Measurements from ENCODE around the gene PAIP2B. TPM values are rescaled to one million over a fixed set of nuclear protein-coding genes. Genes with fewer than 3 reads are reported as not detected.

Gene PAIP2B
- total RNA-seq, 1 experiment from 2014 or later, result 1.1 TPM

DNA sequence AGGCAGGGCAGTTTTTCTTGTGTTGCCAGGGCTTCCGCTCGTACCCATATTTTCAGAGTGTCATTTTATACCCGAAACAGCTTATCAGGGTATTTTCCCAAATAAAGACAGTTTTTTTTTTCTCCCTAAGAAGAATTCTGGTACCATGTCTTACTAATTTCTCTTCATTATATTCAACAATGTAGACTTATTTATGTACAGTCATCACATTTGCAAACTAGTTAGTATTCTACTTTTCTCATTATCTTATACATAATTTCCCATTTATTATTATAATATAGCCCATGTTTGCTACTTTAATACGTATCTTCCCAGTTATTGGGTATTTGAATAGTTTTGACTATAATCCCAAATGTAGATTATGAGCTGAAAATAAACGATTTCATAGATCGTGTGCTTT is 36.5 kb upstream of the PAIP2B start:
- no peak overlapping the region for H3K4me3 ChIP-seq (ENCODE audit: low read depth, low read length, poor library complexity, severe bottlenecking)
- no peak for TF ChIP-seq EZH2 (IDR thresholded peaks at IDR 0.05; ENCODE audit: borderline replicate concordance, low read depth, low read length, poor library complexity, severe bottlenecking)
- TF ChIP-seq, protein P1, sequence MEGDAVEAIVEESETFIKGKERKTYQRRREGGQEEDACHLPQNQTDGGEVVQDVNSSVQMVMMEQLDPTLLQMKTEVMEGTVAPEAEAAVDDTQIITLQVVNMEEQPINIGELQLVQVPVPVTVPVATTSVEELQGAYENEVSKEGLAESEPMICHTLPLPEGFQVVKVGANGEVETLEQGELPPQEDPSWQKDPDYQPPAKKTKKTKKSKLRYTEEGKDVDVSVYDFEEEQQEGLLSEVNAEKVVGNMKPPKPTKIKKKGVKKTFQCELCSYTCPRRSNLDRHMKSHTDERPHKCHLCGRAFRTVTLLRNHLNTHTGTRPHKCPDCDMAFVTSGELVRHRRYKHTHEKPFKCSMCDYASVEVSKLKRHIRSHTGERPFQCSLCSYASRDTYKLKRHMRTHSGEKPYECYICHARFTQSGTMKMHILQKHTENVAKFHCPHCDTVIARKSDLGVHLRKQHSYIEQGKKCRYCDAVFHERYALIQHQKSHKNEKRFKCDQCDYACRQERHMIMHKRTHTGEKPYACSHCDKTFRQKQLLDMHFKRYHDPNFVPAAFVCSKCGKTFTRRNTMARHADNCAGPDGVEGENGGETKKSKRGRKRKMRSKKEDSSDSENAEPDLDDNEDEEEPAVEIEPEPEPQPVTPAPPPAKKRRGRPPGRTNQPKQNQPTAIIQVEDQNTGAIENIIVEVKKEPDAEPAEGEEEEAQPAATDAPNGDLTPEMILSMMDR (conservative IDR thresholded peaks at IDR 0.05; ENCODE audit: low read depth, low read length), result no peak
- H3K27me3 ChIP-seq (replicated peaks; ENCODE audit: insufficient read depth, low read depth, low read length, poor library complexity), result peaks cover 24% of the 10 kb centered on the region
- no peaks in the 10 kb centered on the region for H3K9me3 ChIP-seq (ENCODE audit: low read depth, low read length, poor library complexity, severe bottlenecking)
- no peaks in the 10 kb centered on the region for H3K36me3 ChIP-seq (ENCODE audit: insufficient read depth, low read length, poor library complexity, severe bottlenecking)
- no peaks in the 10 kb centered on the region for H3K4me1 ChIP-seq (ENCODE audit: insufficient read depth, low read length, poor library complexity, severe bottlenecking)
- ChIA-PET CTCF (no interaction called here), POLR2A (ENCODE audit: low non-redundant PET) (no interaction called here)
- intact Hi-C loops (cut with micrococcal nuclease; ENCODE audit: unreplicated experiment), result no loop called here
- no TSS peak for BruUV-seq (replicated peaks)
- no peak for DNase-seq (ENCODE audit: low spot score)
- H3K27ac ChIP-seq (ENCODE audit: low read depth, low read length, poor library complexity, severe bottlenecking), result no peak overlapping the region

DNA sequence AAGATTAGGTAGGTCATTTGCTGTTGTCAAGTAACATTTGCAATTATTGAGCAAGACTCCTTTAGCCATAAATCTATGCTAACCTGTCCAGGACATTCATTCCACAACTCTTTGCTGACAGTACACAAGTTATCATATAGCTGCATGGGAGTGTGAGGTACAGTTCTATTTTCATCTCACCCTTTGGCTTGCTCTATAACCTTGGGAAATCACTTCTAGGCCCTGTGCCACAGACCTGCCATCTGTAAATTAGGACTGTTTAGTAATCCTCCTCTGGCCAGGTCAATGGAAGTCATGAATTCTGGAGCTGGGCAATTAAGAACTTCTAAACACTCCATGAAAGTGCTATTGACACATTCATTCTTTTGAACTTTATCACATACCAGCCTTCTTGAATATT is 34.6 kb upstream of the PAIP2B start:
- POLR2A ChIA-PET (ENCODE audit: low non-redundant PET), result no interaction called here
- Histone ChIP-seq H3K27ac (ENCODE audit: low read depth, low read length, poor library complexity, severe bottlenecking) (no peak overlapping the region), H3K4me3 (ENCODE audit: low read depth, low read length, poor library complexity, severe bottlenecking) (no peak overlapping the region), H3K36me3 (ENCODE audit: insufficient read depth, low read length, poor library complexity, severe bottlenecking) (no peaks in the 10 kb centered on the region), H3K9me3 (ENCODE audit: low read depth, low read length, poor library complexity, severe bottlenecking) (no peaks in the 10 kb centered on the region), H3K27me3 (replicated peaks; ENCODE audit: insufficient read depth, low read depth, low read length, poor library complexity) (peaks cover 43% of the 10 kb centered on the region), H3K4me1 (ENCODE audit: insufficient read depth, low read length, poor library complexity, severe bottlenecking) (no peaks in the 10 kb centered on the region)
- DNase-seq (ENCODE audit: low spot score), result no peak
- no TSS peak for BruUV-seq (replicated peaks)
- TF ChIP-seq, protein P1 (conservative IDR thresholded peaks at IDR 0.05; ENCODE audit: low read depth, low read length), result no peak
- TF ChIP-seq EZH2 (IDR thresholded peaks at IDR 0.05; ENCODE audit: borderline replicate concordance, low read depth, low read length, poor library complexity, severe bottlenecking), result no peak
- CTCF ChIA-PET, result no interaction called here
- intact Hi-C loops (cut with micrococcal nuclease; ENCODE audit: unreplicated experiment), result no loop called here

DNA sequence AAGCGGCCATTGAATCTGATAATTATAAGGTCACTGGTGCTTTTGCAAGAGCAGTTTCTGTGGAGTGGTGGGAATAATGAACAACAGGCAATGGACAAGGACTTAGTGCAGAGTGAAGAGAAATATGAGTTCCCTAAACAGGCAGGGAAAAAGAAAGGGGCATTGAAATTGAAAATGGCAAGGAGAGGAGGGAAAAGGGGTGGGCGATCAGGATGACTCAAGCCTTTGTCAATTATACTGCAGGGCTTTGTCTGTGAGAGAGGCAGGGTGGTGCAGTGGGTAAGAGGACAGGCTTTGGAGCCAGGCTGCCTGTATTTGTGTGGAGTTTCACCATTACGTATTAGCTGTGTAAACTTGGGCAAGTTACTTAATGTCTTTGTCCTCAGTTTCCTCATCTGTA is 29.5 kb upstream of the PAIP2B start:
- Histone ChIP-seq H3K4me3 (ENCODE audit: low read depth, low read length, poor library complexity, severe bottlenecking) (no peak overlapping the region), H3K36me3 (ENCODE audit: insufficient read depth, low read length, poor library complexity, severe bottlenecking) (no peaks in the 10 kb centered on the region), H3K9me3 (ENCODE audit: low read depth, low read length, poor library complexity, severe bottlenecking) (no peaks in the 10 kb centered on the region), H3K27ac (ENCODE audit: low read depth, low read length, poor library complexity, severe bottlenecking) (no peak overlapping the region), H3K27me3 (replicated peaks; ENCODE audit: insufficient read depth, low read depth, low read length, poor library complexity) (peaks cover 47% of the 10 kb centered on the region), H3K4me1 (ENCODE audit: insufficient read depth, low read length, poor library complexity, severe bottlenecking) (no peaks in the 10 kb centered on the region)
- intact Hi-C loops (cut with micrococcal nuclease; ENCODE audit: unreplicated experiment), result no loop called here
- ChIA-PET CTCF (no interaction called here), POLR2A (ENCODE audit: low non-redundant PET) (no interaction called here)
- no peak for DNase-seq (ENCODE audit: low spot score)
- no peak for TF ChIP-seq EZH2 (IDR thresholded peaks at IDR 0.05; ENCODE audit: borderline replicate concordance, low read depth, low read length, poor library complexity, severe bottlenecking)
- TF ChIP-seq, protein P1 (conservative IDR thresholded peaks at IDR 0.05; ENCODE audit: low read depth, low read length), result no peak
- BruUV-seq (replicated peaks), result no TSS peak
